HFFc6 (cell line): ENCODE measurements around the gene SMIM28. TPM values are rescaled to one million over a fixed set of nuclear protein-coding genes. Genes with fewer than 3 reads are reported as not detected.

Experiments used
- DNase-seq: peaks from one replicate; pipeline ENCODE4 v3.0.0-alpha.2; 2018
- H3K27ac Mint-ChIP-seq: 2 replicates; pipeline ENCODE4 v1.8.0; 2020; ENCODE audit warnings: mild to moderate bottlenecking, mixed read lengths
- H3K27me3 Mint-ChIP-seq: 2 replicates; pipeline ENCODE4 v1.8.0; 2021; ENCODE audit warnings: mild to moderate bottlenecking, moderate library complexity, mixed read lengths; ENCODE audit not compliant: insufficient read depth
- H3K36me3 Mint-ChIP-seq: 2 replicates; pipeline ENCODE4 v1.8.0; 2021; ENCODE audit warnings: low read depth, mixed read lengths
- H3K4me1 Mint-ChIP-seq: 2 replicates; pipeline ENCODE4 v1.8.0; 2020; ENCODE audit warnings: low read depth, mixed read lengths
- H3K4me3 Mint-ChIP-seq: 2 replicates; pipeline ENCODE4 v1.8.0; 2020; ENCODE audit warnings: mild to moderate bottlenecking, moderate library complexity, mixed read lengths
- H3K9me3 Mint-ChIP-seq: 2 replicates; pipeline ENCODE4 v1.8.0; 2020; ENCODE audit warnings: mild to moderate bottlenecking, mixed read lengths
- CTCF ChIP-seq: fragments of 200-600 bp; sonication (generic); IDR thresholded peaks from 2 replicates; pipeline ENCODE4 v1.5.0; 2021; ENCODE audit warnings: antibody characterized with exemption, mild to moderate bottlenecking
- total RNA-seq, 6 experiments: library from RNA; stranded (reverse); fragmentation: NEBNext Ultra II Directional; extraction: Animal tissue kit (Norgen Biotek cat#: 25700); gene quantifications; 2 replicates in 1 of 6; 3 replicates in 5 of 6; pipeline ENCODE4 v1.2.3, GENCODE V29; 2021

SMIM28 gene
- total RNA-seq, 6 experiments from 2014 or later = not detected

- no peak for DNase-seq
- no peak for TF ChIP-seq CTCF
Measured at GRCh38 chr6:138429761-138430160, 52.1 kb downstream of the SMIM28 start.

DNA sequence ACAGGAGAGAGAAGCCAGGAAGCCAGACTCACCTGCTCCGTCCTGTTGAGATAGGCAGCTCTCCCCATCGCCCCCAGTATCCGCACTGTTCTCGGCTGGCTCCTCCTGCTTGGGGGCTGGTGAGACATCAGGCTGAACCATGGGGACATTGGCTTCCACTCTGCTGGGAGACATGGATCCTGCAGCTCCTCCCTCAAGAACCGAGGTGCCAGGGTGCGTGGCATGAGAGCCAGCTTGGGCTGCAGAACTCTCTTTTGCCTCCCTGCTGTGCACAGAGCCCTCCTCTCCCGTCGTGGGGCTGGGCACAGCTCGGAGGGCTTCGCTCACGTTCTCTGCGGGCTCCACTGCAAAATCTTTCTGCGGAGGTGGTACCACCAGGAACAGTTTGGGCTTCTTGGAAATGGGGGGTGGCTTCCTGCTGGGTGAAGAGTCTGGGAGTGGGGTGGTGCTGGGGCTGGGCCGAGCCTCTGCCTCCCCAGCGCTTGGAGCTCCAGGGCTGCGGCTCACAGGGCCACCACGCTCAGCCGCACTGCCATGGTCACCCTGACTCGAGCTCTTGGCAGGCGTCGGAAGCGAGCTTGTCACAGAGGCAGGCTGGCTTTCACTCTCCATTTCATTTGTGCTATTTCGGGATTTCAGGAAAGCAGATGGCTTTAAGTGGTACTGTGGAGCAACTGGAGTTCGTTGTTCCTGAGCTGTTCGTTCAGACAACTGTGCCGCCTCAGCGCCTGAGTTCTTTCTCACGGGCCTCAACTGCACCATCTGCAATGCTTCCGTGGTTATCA is 52.8 kb downstream of the SMIM28 start:
- no peaks in the 10 kb centered on the region; the same call in 1 of the 2 replicates for H3K27me3 Mint-ChIP-seq
- no peak overlapping the region for H3K27ac Mint-ChIP-seq
- no peak for DNase-seq
- TF ChIP-seq CTCF = no peak
- H3K4me1 Mint-ChIP-seq = peaks cover 4% of the 10 kb centered on the region; the same call in 1 of the 2 replicates
- H3K9me3 Mint-ChIP-seq = no peaks in the 10 kb centered on the region
- no peak overlapping the region for H3K4me3 Mint-ChIP-seq
- H3K36me3 Mint-ChIP-seq = no peaks in the 10 kb centered on the region

More at GRCh38 chr6:138429761-138430160, 52.1 kb downstream of the SMIM28 start:
- Mint-ChIP-seq H3K4me3 (no peak overlapping the region), H3K27ac (no peak overlapping the region), H3K27me3 (no peaks in the 10 kb centered on the region; the same call in 1 of the 2 replicates), H3K4me1 (peaks cover 4% of the 10 kb centered on the region; the same call in 1 of the 2 replicates), H3K36me3 (no peaks in the 10 kb centered on the region), H3K9me3 (no peaks in the 10 kb centered on the region)

- no peak for DNase-seq
- Mint-ChIP-seq H3K4me3 (no peak overlapping the region), H3K36me3 (no peaks in the 10 kb centered on the region)
Measured at GRCh38 chr6:138431256-138432062, 53.8 kb downstream of the SMIM28 start.

DNA sequence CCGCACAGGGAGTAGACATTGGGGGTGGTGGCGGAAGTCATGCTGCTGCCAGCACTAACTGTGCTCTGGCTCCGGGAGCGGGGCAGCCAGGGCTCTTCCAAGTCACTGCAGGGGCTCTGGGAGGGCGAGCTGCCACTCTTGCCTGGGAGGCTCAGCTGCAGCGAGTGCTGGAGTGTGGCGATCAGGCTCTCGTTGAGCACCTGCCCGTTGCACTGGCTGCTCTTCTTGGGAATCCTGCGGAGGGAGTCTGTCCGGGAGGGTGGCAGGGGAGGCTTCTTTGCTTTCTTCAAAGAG is 54.3 kb downstream of the SMIM28 start:
- Mint-ChIP-seq H3K36me3 (no peaks in the 10 kb centered on the region), H3K9me3 (no peaks in the 10 kb centered on the region), H3K4me1 (peaks cover 4% of the 10 kb centered on the region; the same call in 1 of the 2 replicates), H3K4me3 (no peak overlapping the region), H3K27ac (no peak overlapping the region), H3K27me3 (no peaks in the 10 kb centered on the region; the same call in 1 of the 2 replicates)
- no peak for DNase-seq
- TF ChIP-seq CTCF = no peak

More at GRCh38 chr6:138431256-138432062, 53.8 kb downstream of the SMIM28 start:
- no peak for TF ChIP-seq CTCF
- Mint-ChIP-seq H3K4me1 (peaks cover 4% of the 10 kb centered on the region; the same call in 1 of the 2 replicates), H3K27ac (no peak overlapping the region), H3K9me3 (no peaks in the 10 kb centered on the region), H3K27me3 (no peaks in the 10 kb centered on the region; the same call in 1 of the 2 replicates)

Other genes with a start within 250 kb of the SMIM28 start
- under 1 TPM; 0.06 to 0.19 (median 0.08) TPM for gene ARFGEF3, start 216.0 kb upstream of the SMIM28 start, total RNA-seq
- not detected for gene PBOV1, start 159.4 kb upstream of the SMIM28 start, total RNA-seq
- gene HEBP2, start 26.3 kb downstream of the SMIM28 start, total RNA-seq = 10 to 100 TPM; 39.7 to 48.4 (median 44.9) TPM
- 10 to 100 TPM in 3 of 6 experiments, 1 to 10 TPM in 3; 4.4 to 12.3 (median 10.1) TPM for gene NHSL1, start 121.6 kb downstream of the SMIM28 start, total RNA-seq